GM12878 (cell line): ENCODE results near the gene DIO1. TPM values are rescaled to one million over a fixed set of nuclear protein-coding genes. Genes with fewer than 3 reads are reported as not detected.

Experiments used
- ATAC-seq: fragments of 200-7000 bp; cut with Tn5 transposase; 3 replicates; pipeline ENCODE4 v1.9.1; 2020; ENCODE audit warnings: mild to moderate bottlenecking, moderate library complexity
- BruUV-seq: library from RNA; stranded (reverse); fragments of 400-500 nt; replicated peaks from 2 replicates; lab custom pipeline; 2021; lab: Mats Ljungman, UMichigan
- CTCF ChIA-PET: fragments of 300-600 bp; sonication (Branson Sonifier 250); formaldehyde crosslinking; extraction: SDS; loops from one replicate; lab custom pipeline; 2021; ENCODE audit warnings: inconsistent platforms; lab: Yijun Ruan, JAX
- POLR2A ChIA-PET: fragments of 350-600 bp; formaldehyde crosslinking; extraction: SDS; loops from one replicate; lab custom pipeline; 2021; ENCODE audit warnings: inconsistent platforms; lab: Charles Lee
- RAD21 ChIA-PET: fragments of 300-600 bp; sonication (Branson Sonifier 250); formaldehyde crosslinking; loops from one replicate; lab custom pipeline; 2023; ENCODE audit warnings: antibody characterized with exemption; ENCODE audit not compliant: unreplicated experiment; lab: Charles Lee
- SMC1A ChIA-PET: fragments of 300-600 bp; sonication (Branson Sonifier 250); formaldehyde crosslinking; loops from one replicate; lab custom pipeline; 2023; ENCODE audit not compliant: unreplicated experiment, uncharacterized antibody; lab: Charles Lee
- DNase-seq: peaks from one replicate; pipeline ENCODE4 v3.0.0-alpha.2; 2011; ENCODE audit warnings: low read depth, low spot score
- FAIRE-seq: peaks from 3 replicates; lab custom pipeline; 2011; peaks lifted over from hg19 to GRCh38; lab: Jason Lieb, UNC
- H2AFZ ChIP-seq: 2 replicates; pipeline ENCODE4 v1.6.0; 2011; ENCODE audit warnings: low read depth, low read length, control low read depth; ENCODE audit not compliant: control insufficient read depth
- H3K27ac ChIP-seq: 2 replicates; pipeline ENCODE4 v1.5.1; 2011; ENCODE audit warnings: control low read depth; ENCODE audit not compliant: control insufficient read depth, insufficient read depth
- H3K27me3 ChIP-seq, 2 experiments: replicated peaks in 1 of 2; 2 replicates each; pipeline versions ENCODE4 v1.6.0 to v1.6.1; 2011; ENCODE audit warnings: low read length in 1 of 2; ENCODE audit not compliant: control insufficient read depth in 2 of 2, insufficient read depth in 2 of 2
- H3K36me3 ChIP-seq, 2 experiments: 2 replicates each; pipeline ENCODE4 v1.5.1; 2011; ENCODE audit warnings: low read length in 1 of 2; ENCODE audit not compliant: control insufficient read depth in 2 of 2, insufficient read depth in 2 of 2
- H3K4me1 ChIP-seq: 2 replicates; pipeline ENCODE4 v1.6.1; 2011; ENCODE audit warnings: mild to moderate bottlenecking, low read length, moderate library complexity, mixed read lengths; ENCODE audit not compliant: control insufficient read depth, insufficient read depth
- H3K4me2 ChIP-seq: 2 replicates; pipeline ENCODE4 v1.6.0; 2011; ENCODE audit warnings: control low read depth; ENCODE audit not compliant: control insufficient read depth, insufficient read depth
- H3K4me3 ChIP-seq: fragments of 200-600 bp; sonication (generic); 2 replicates; pipeline ENCODE4 v1.5.1; 2016
- H3K79me2 ChIP-seq: 2 replicates; pipeline ENCODE4 v1.6.0; 2011; ENCODE audit warnings: low read length; ENCODE audit not compliant: control insufficient read depth, insufficient read depth
- H3K9ac ChIP-seq: 2 replicates; pipeline ENCODE4 v1.8.0; 2011; ENCODE audit warnings: low read length, control low read depth, mixed read lengths; ENCODE audit not compliant: control insufficient read depth, insufficient read depth
- H3K9me3 ChIP-seq: replicated peaks from 3 replicates; pipeline ENCODE4 v1.5.1; 2011; ENCODE audit warnings: mild to moderate bottlenecking, low read length; ENCODE audit not compliant: control insufficient read depth, insufficient read depth
- H4K20me1 ChIP-seq: 2 replicates; pipeline ENCODE4 v1.6.0; 2011; ENCODE audit not compliant: control insufficient read depth, insufficient read depth
- CREM ChIP-seq: IDR thresholded peaks from 2 replicates; pipeline ENCODE4 v1.6.1; 2014; ENCODE audit warnings: antibody characterized with exemption, low read depth
- EZH2 ChIP-seq: IDR thresholded peaks from 2 replicates; pipeline ENCODE4 v1.6.1; 2012; ENCODE audit warnings: low read depth, mild to moderate bottlenecking, control low read depth, inconsistent platforms, low read length, borderline replicate concordance; ENCODE audit not compliant: control insufficient read depth
- NKRF ChIP-seq: fragments of 450-650 bp; conservative IDR thresholded peaks from 2 replicates; pipeline ENCODE4 v1.6.1; 2017; ENCODE audit warnings: mild to moderate bottlenecking, moderate library complexity
- POU2F2 ChIP-seq: IDR thresholded peaks from 3 replicates; pipeline ENCODE4 v1.6.1; 2011; ENCODE audit warnings: low read depth, mild to moderate bottlenecking, low read length, borderline replicate concordance
- SIN3A ChIP-seq: IDR thresholded peaks from 2 replicates; pipeline ENCODE4 v1.6.1; 2012; ENCODE audit warnings: low read depth, low read length, improper control_type of control experiment
- SMARCA5 ChIP-seq: fragments of 450-650 bp; IDR thresholded peaks from 2 replicates; pipeline ENCODE4 v1.6.1; 2017; ENCODE audit warnings: mild to moderate bottlenecking
- SREBF2 ChIP-seq: IDR thresholded peaks from 2 replicates; pipeline ENCODE4 v1.6.1; 2012; ENCODE audit warnings: mild to moderate bottlenecking, low read length
- WRNIP1 ChIP-seq: IDR thresholded peaks from 2 replicates; pipeline ENCODE4 v1.6.1; 2011; ENCODE audit warnings: low read depth, low read length, improper control_type of control experiment, borderline replicate concordance
- ZSCAN29 ChIP-seq: fragments of 450-650 bp; IDR thresholded peaks from 2 replicates; pipeline ENCODE4 v1.6.1; 2017; ENCODE audit warnings: mild to moderate bottlenecking, moderate library complexity
- WGBS: methylation state at CpG from one replicate; pipeline ENCODE4 v1.1.6; 2016; ENCODE audit warnings: low lambda C conversion rate; ENCODE audit not compliant: insufficient replicate concordance, insufficient coverage; ENCODE audit errors: missing lambda C conversion rate; 5-methylcytosine and 5-hydroxymethylcytosine counted together
- in situ Hi-C: fragments of 300-500 bp; cut with MboI; formaldehyde crosslinking; loops from 9 replicates; pipeline ENCODE4 v1.14.3; 2018; ENCODE audit warnings: mixed read lengths
- intact Hi-C: fragments of 100-400 bp; cut with micrococcal nuclease; formaldehyde crosslinking; loops from one replicate; pipeline ENCODE4 v1.14.2; 2022; ENCODE audit not compliant: unreplicated experiment
- polyA plus RNA-seq, 11 experiments: library from polyadenylated mRNA; depleted of rRNA in 4 of 11; unstranded in 6 of 11; stranded (reverse) in 5 of 11; fragments of >200 nt; fragmentation: Nextera tagmentation in 4 of 11; fragmentation: Illumina TruSeq in 1 of 11; extraction: Ambion mirVana in 4 of 11; extraction: Trizol in 1 of 11; gene quantifications; 1 replicate in 1 of 11; 2 replicates in 10 of 11; pipeline versions ENCODE4 v1.2.1 to v1.2.3, GENCODE V29; 2011 to 2016; ENCODE audit warnings: inconsistent platforms in 2 of 11, missing spikeins in 2 of 11, low read depth in 1 of 11
- total RNA-seq, 4 experiments: library from RNA; depleted of rRNA in 3 of 4; stranded (reverse); fragments of >200 nt in 3 of 4; fragmentation: Illumina TruSeq in 1 of 4; extraction: Trizol in 1 of 4; gene quantifications; 2 replicates each; pipeline versions ENCODE4 v1.2.1 to v1.2.3, GENCODE V29; 2013 to 2021
- TF ChIP-seq, protein P1 (sequence below): fragments of 450-650 bp; formaldehyde crosslinking; IDR thresholded peaks from 2 replicates; pipeline ENCODE4 v1.4.0; 2022; ENCODE audit warnings: mild to moderate bottlenecking, moderate library complexity

The DIO1 gene
- total and polyA plus RNA-seq, 10 of the 15 experiments (the other 5 are each of a cell fraction or from before 2014, with no cell fraction given) = 0.11 to 0.26 (median 0.12) TPM; not detected in 6

- TF ChIP-seq, protein P1, sequence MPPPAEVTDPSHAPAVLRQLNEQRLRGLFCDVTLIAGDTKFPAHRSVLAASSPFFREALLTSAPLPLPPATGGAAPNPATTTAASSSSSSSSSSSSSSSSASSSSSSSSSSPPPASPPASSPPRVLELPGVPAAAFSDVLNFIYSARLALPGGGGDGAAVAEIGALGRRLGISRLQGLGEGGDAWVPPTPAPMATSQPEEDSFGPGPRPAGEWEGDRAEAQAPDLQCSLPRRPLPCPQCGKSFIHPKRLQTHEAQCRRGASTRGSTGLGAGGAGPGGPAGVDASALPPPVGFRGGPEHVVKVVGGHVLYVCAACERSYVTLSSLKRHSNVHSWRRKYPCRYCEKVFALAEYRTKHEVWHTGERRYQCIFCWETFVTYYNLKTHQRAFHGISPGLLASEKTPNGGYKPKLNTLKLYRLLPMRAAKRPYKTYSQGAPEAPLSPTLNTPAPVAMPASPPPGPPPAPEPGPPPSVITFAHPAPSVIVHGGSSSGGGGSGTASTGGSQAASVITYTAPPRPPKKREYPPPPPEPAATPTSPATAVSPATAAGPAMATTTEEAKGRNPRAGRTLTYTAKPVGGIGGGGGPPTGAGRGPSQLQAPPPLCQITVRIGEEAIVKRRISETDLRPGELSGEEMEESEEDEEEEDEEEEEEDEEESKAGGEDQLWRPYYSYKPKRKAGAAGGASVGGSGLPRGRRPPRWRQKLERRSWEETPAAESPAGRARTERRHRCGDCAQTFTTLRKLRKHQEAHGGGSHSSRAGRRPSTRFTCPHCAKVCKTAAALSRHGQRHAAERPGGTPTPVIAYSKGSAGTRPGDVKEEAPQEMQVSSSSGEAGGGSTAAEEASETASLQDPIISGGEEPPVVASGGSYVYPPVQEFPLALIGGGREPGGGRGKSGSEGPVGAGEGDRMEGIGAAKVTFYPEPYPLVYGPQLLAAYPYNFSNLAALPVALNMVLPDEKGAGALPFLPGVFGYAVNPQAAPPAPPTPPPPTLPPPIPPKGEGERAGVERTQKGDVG (CRISPR knock-in tag) = no peak
- TF ChIP-seq SREBF2 = no peak
- no peak for TF ChIP-seq CREM
- TF ChIP-seq, all 136 proteins: peak for 0
Observed at GRCh38 chr1:53895421-53895820, 1.4 kb downstream of the DIO1 start (continued).

DNA sequence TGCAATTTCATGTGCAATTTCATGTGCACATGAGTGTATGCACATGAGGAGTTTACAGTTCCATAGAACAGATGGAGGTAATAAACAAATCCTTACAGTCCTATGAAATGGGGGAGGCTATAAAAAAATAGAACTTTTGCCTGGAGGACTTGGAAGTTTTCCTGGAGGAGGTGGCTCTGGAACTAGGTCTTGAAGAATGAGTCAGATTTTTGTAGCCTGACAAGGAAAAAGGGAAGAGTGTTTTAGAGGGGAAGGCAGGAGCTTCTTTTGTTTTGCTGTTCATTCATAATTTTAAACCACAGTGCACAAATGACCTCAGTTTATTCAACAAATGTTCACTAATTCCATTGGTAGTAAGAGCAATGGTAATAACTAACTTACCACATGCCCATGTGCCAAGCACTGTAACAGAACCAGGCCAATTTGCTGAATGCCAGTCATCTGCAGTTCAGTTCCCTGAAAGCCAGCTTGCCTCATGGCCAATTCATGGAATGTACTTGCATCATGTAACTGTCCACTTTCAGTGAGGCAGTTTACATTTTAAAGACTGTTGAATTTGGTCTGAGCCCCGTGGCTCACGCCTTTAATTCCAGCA, 2.7 kb downstream of the DIO1 start:
- H3K36me3 ChIP-seq = no peaks in the 10 kb centered on the region
- no peaks in the 10 kb centered on the region for H3K4me1 ChIP-seq
- H3K4me2 ChIP-seq = no peak overlapping the region

More for the DNA sequence above, 2.7 kb downstream of the DIO1 start:
- Histone ChIP-seq H4K20me1 (no peaks in the 10 kb centered on the region), H3K27ac (no peak overlapping the region), H3K27me3 (no peaks in the 10 kb centered on the region), H2AFZ (no peak overlapping the region), H3K9ac (no peak overlapping the region), H3K79me2 (no peaks in the 10 kb centered on the region), H3K4me3 (no peak overlapping the region), H3K9me3 (no peaks in the 10 kb centered on the region)
- TF ChIP-seq WRNIP1 (no peak), ZSCAN29 (no peak), SMARCA5 (no peak), EZH2 (no peak), SIN3A (no peak), NKRF (no peak), POU2F2 (no peak)
- ChIA-PET SMC1A (no interaction called here), CTCF (no interaction called here), POLR2A (no interaction called here), RAD21 (no interaction called here)
- intact Hi-C loops = no loop called here
- in situ Hi-C loops = no loop called here
- FAIRE-seq = no peak
- ATAC-seq = no peak
- no TSS peak for BruUV-seq
- no peak for DNase-seq
- WGBS = 100% methylated on average over 2 of the region's 2 CpGs
